ENCODE measurements around the gene KCTD16.

KCTD16 gene

DNA sequence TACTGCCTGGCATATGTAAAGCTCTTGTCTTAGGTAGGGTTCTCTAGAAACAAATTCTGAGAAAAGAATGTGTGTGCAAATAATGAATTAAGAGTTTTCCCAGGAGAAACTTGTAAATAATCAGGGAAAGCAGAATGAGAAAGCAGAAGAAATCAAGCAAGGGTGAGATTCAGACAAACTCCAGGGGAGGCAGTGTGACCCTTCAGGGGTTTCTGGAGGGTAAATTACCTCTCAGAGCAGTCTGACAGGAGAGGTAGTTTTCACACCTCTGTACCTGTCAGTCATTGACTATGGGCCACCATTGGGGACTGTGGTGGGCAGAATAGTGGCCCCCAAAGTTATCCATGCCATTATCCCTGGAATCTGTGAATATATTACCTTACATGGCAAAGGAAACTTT lies 124.6 kb downstream of the KCTD16 start:
- no peak for FAIRE-seq

DNA sequence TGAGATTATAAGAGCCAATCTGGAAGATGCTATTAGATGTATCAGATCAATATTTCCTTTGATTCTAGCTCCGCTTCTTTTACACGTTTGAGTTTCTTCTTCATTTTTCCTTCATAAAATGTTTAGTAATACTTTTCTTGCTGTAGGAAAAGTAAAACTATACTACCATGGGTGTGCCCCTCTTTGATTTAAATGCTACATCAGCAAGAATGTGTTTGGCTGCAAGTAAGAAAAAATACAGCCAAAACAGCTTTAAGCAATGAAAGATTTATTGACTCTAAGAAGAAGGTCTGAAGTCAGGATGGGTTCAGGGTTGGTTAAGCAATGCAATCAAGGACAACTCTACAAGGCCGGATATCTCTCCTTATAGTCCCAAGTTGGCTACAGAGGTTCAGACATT lies 126.4 kb downstream of the KCTD16 start:
- no peak for FAIRE-seq

DNA sequence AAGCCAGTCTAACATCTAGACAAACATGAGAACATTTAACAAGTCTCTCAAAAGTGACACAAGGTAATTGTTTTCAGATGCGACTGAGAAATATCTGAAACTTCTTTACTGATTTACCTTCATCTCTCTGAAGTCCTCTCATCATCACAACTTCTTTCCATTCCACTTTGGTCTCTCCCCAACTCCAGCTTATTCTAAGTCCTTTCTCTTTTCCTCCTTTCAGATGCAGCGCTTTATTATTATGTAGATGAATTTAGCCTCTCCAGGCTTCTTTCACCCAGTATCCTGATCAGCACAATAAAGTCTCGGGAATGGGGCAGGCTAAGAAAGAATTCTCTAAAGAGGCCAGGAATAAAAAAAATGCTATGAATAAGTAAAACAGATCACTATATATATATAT lies 128.0 kb downstream of the KCTD16 start:
- FAIRE-seq = no peak

DNA sequence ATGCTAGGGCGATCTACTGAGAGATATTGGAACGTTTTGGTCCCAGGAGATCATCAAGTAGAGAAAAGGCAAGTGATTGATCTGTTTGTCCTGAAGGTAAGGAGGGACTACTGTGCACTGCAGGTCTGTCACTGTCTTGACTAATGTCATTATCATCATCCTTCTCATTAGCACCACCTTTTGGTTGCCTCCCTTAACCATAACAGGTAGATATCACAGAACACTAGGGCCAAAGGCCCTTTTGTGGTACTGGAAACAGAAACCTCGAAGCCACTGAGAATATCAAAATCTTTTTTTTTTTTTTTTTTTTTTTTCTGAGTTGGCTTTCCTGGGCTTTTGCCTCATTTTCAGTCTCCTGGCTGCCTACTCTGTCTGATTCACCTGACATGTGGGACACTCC lies 134.0 kb downstream of the KCTD16 start:
- FAIRE-seq = no peak

DNA sequence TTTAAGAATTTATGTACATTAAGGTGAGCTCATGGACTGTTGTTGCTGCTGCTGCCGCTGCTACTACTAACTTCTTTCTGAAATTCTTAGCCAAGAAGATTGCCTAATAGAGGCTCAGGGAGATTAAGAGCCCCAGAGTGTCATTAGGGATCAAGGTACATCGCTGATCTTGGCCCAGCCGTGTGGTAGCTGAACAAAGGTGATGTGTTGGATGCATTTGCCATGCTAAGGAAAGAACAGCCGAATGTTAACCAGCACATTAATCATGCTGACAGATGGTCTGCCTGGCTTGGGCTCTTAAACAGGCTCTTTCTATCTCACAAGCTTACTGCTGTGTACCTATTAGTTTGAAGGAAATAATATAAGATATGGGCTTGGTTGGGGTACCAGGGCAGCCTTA lies 137.1 kb downstream of the KCTD16 start:
- FAIRE-seq = no peak

DNA sequence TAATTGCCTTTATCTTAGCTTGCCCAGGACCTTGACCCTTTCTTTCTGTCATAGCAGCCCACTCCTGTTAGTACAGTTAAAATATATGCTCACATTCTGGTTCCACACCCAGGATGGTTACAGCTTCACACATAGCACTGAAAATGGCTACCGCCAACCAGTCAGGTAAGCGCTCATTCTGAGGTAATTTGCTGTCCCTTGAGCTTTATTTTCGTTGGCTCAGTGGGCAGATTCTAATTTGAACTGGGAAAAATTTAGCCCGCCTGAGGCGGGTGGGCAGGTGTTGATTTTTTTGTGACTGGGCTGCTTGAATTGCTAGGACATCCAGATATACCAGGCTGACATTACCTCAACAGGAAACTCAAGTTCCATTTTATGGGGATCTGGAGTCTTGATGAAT lies 137.5 kb downstream of the KCTD16 start:
- FAIRE-seq = no peak

DNA sequence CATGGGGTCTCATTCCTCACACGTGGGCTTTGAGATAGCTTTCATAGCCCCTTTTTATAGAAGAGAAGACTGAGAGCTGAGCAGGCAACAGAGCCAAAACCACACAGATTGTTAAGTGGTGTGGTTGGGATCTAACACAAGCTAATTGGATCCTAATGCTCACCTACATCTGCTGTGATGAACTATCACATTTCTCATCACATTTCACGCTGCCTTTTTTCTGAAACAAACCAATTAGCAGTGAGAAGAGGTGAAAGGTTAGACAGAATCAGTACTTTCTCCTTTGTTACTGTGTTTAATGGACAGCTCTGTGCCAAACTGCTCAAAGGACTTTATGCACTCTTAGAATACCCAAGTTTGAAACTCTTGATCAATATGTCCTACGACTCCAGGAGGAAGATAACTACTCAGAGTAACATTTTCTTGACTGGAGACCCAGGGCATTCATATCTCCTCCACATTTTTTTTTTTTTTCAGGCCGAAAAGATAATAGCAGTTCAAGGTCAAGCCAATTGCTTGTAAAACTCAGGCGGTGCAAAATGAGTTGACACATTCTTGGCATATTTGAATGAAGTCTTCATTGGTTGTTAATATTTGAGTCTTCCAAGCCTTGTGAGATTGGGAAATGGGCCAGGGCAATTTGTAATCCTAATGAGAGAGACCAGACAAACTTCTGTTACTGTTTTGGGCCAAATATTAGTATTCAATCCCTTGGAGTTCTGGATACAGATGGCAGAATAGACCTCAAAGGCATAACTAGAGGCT lies 138.4 kb downstream of the KCTD16 start:
- FAIRE-seq = no peak

DNA sequence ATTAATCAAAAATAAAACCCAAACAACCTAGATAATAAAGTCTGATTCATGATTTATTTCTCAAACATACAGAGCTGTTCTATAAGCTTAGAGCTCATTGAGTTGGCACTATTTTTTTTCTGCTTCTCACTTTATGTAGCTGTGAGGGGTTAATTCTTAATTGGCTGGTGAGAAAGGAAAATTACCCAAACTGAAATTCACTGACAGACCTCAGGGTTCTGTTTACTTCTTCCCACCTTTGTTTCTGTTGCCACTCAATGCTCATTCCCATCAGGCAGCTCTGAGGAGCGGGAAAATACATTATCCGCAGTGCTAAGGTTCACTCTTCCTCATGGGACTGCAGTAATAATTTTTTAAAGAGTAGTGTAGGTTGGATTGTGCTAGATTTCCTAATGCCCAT lies 139.9 kb downstream of the KCTD16 start:
- no peak for FAIRE-seq

DNA sequence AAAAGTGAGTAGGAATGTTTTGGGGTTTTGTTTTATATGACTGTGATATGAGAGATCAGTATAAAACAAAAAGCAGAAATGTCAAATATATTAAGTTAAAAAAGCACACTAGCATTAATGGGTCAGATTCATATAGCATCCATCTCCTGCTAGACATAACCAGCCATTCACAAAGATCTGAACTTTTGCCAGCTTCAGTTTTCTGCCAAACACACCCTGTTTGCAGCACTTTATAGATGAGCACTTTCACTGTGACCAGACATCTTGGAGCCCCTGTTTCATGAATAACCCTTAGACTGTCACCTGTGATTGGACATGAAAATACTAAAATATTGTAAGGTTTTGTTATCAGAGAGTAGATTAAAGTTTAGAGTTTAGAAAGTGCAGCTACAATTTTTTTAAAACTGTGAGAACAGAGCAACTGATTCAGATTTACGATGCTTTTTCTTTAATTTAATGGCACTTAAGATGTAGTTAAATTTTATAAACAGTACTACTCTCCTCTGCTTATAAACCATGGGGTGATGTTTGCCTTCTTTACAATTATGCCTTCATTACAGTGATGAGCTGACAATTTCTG lies 142.6 kb downstream of the KCTD16 start:
- no peak for FAIRE-seq

DNA sequence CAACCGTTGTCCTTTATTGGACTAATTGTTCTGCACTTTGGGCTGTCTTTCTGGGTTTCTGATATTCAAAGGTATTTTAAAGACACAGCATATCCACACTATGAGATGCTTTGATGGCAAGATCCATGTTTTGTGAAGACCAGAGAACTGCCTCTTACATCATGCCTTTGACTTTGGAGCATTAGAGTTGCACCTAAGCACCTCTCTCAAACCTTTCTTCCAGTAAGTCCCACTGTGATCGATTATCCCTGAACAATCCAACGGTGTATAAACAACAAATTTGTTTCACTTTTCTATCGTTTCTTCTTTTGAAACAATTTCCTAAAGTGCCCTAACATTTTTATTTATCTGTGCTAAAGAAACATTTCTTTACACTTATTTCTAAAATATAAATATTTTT lies 144.4 kb downstream of the KCTD16 start:
- FAIRE-seq = no peak

DNA sequence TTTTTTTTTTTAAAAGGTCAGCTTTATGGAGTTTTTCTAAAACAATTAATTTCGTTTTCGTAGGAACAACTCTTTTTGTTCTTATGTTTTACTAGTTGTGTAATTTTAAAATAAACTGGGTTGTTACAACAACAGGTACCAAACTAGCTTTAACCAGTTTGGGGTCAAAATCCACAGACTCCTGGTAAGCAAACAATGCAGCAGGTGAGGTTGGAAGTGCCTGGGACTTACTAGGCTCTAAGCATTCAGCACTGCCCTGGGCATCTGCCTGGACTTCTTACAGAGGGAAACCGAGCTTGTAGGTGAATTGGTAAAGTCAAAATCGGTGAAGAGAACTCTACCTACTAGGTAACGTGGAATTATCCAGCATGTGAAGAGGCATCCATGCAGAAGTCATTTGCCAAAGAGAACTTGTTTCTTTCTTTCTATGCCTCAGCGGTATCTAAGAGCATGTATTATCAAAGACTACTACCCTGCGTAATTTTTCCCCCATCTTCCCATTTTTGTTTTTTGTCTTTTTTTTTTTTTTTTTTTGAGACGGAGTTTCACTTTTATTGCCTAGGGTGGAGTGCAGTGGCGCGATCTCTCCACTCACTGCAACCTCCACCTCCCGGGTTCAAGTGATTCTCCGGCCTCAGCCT lies 145.4 kb downstream of the KCTD16 start:
- no peak for FAIRE-seq

DNA sequence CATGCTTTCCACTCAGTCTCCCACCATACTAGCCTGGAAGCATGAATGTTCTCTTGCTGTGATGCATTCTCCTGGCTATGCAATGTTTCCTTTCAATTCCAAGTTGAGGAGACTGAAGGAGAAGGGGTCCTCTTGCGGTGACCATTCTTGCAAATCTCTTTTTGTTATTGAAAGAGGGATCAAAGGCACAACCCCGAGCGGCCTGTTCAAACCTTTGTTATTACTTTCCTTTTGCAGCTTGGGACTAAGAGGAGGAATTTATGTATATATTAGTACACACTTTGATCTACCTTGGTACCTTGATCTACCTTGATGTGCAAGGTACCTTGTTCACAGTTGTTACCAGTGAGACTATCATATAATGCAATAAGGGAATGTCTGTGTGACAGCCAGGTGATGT lies 147.3 kb downstream of the KCTD16 start:
- no peak for FAIRE-seq

DNA sequence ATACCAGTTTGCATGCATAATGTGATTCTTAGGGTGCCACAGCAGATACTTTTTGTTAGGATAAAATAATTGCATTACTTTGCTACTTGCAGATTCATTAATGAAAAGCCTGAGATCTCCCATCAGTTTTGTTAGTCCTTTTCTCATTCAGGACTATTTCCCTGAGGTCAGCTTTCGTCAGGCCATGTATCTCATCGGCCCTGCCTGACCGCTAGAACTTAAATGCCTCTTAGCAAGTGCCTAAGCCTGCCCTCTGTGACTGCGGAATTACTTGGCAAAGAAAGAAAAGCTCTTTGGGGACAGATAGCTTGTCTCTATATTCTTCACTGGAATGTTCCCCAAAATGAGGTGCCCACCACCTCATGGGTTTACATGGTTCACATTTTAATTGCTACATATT lies 147.8 kb downstream of the KCTD16 start:
- no peak for FAIRE-seq

DNA sequence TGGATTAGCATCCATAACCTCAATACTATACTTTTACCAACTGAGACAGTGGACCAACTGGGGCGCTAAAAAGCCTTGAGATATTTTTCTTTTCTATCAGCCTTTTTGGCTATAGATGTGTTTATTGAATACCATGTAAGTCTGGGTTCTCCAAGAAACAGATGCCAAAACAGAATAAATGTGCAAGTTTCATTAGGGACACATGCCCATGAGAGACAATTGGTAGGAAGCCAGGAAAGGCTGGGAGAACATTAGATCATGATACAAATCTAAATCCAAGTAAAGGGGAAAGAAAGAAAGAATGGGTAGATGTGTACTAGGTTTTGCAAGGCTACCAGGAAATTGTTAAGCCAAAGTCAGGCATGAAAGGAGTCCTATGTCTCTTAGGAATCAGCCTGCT lies 152.5 kb downstream of the KCTD16 start:
- no peak for FAIRE-seq

DNA sequence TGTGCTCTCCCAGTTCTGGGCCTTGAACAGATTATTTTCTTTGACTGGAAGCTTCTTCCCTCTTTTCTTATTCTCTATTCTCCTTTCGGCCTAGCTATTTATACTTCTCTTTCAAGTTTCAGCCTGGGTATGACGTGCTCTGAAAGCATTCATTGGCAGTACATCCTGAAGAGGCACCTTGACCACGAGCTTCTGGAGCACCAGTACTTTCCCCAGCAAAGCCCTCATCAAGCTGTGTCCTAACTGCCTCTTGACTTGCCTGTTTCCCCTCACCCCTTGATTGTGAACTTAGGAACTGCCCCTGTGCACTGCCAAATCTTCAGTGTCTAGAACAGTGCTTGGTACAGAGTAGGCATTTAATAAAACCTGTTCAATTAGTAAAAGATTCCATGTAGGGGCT lies 154.9 kb downstream of the KCTD16 start:
- FAIRE-seq = no peak

DNA sequence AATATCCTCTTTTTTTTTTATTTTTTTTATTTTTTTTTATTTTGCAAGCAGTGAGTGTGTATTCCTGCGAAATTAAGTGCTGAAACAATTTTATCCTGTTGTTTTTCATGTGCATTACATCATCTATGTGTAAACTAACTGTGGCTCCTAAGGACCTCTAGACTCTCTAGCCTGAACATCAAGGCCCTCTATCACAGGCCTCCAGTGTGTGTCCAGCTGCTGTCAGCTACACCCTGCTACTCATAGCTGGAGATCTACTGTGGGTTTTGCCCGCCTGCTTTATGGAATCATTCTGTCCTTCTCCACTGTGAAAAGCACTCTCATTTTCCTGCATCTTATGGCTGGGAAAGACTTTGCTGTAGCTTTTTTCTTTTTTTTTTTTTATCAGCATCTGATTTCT lies 157.8 kb downstream of the KCTD16 start:
- FAIRE-seq = no peak

DNA sequence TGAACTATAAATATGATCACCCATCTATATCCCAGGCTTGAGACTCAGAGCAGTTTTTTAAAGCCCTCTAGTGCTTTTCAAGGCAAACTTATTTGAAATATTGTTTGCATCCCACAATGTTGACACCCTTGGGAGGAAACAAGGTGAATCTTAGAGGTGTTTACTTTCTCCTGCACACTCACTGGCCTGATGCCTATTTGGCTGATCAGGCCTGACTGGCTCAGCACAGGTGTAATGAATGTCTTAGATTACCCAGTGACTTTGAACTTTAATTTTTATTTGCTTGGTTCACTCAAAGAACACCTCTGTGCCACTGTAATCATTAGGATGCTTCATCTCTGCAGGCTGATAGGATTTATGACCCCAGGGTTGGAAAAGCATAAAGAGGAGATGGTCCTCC lies 158.3 kb downstream of the KCTD16 start:
- no peak for FAIRE-seq

DNA sequence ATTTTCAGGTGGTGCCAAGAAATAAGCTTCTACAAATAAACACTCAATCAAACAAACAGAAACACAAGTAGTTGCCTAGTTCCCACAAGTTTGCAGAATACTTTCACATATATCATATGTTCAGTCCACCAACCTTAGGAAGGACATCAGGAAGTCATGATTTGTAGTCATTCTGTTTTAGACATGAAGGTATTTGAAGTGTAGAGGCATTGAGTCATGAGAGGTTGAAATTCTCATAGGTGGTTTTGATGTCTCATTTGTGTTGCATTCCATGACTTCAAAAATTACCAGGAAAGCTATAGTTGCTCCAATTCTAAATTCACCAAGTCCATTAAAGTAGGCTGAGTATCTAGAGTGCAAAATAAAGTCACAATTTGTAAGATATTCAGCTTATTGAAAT lies 159.0 kb downstream of the KCTD16 start:
- no peak for FAIRE-seq

DNA sequence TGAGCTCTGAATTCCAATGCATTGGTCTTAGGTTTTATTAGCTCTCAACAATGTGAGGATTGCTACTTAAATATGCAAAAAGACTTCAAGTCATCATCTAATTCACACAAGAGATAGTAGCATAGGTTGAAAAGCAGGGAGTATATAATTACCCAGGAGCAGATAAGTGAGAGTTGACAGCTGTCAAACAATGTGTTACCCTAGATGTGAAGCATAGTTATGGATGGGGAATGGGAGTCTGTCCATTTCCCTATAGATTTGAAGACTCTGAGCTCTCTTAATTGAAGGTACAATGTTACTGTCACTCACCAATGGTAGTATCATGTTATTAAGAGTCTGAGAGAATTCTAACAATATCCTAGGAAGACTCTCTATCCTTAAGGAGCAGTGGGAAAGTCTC lies 160.7 kb downstream of the KCTD16 start:
- no peak for FAIRE-seq

DNA sequence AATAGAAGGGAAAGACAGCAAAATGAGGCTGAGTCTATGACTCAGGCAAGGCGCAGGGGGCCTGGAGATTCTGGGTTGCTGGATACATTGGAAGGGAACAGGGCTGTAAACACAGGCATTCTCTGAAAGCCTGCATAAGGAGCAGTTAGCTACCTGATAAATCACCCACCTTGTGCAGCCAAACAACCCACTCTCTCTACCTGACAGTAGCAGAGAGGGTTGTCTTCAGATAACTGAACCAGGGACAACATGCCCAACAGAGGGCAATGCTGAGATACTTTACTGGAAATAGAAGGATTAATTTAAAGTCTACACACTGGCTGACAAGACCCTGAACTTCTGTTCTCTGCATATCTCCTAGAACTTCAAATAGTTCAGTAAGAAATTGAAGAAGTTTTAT lies 161.6 kb downstream of the KCTD16 start:
- no peak for FAIRE-seq

DNA sequence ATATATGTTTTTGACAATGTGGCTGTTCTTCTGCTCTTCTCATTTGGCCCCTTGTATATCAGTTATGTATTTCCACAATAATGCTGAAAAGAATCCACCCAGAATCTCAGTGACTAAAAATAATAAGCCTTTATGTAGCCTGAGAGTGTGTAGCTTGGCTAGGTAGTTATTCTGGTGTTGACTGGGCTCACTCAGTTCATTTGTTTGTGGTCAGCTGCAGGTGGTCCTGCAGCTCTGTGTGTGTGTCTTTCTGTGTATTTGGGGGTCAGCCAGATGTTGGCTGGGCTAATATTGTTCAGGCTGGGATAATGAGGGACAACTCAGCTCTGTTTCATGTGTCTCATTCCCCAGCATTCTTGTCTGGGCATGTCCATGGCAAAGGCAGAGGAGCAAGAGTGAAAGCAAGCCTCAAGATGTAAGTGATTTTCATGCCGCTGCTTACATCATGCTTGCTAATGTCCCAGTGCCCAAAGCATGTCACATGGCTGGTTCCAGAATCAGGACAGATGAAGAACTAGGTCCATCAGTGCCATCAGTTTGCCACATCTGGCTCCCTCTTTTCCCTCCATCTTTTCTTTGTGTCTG lies 162.8 kb downstream of the KCTD16 start:
- no peak for FAIRE-seq

DNA sequence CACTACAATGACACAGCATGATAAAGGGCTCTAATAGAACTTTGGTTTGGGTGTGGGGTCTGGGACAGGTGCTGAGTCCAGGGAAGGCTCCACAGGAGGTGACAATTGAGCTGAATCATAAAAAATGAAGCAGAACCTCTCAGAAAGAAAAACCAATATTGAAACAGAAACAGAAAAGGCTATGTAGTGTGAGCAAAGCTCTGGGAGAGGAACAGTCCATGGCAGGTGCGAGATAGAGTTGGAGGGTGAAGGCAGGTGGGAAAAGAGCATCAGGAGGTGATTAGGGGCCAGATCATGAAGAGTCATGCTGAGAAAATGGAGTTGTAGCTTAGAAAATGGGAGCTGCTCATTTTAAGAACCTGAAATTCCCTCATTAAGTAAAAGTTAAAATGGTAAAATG lies 164.9 kb downstream of the KCTD16 start:
- FAIRE-seq = no peak

DNA sequence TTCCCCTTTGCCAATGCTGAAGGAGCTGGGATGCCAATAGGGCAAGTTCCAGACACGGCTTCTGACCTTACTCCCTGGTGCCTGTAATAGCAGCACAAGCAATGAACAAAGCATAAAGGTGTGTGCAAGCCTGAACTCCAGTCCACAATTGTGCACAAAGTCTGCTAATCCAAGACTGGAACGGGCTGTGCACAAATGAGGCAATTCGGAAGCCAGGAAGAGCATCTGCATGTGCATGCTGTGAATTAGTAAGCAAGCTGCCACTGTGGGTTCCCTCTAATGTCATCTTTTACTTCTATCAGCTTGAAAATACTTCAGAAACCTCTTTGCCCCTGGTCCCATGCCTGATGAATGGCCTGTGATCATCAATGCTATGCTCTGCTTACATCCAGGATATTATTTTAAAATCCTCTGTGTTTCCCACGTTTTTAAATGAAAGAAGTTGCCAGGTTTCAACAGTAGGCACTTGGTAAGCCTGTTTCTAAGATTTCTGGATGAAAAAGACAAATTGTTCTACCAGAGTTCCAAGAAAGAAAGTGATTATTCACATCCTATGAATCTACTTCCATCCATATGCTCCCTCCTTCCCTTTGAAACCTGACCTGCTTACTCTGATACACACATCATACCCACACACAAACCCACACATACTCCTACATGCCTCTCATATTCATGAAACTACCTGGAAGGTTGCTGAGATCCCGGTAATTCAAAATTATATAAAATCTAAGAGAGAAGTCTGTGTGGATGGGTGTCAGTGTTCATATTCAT lies 165.7 kb downstream of the KCTD16 start:
- FAIRE-seq = no peak
